ENCODE measurements around the gene SUV39H1.

DNA sequence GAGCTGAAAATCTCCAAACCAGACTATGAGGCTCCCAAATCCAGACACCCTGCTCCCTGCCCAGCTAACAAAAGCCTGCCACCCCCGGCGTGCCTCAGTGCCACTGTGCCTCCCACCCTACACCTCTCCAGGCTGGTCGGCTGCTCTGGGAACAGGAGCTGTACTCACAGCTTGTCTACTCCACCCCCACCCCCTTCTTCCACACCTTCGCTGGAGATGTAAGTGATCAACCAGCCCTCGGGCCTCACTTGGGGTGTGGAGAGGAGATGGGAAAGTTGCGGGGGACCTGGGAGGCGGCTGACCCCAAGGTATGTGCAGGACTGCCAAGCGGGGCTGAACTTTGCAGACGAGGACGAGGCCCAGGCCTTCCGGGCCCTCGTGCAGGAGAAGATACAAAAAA, 11.1 kb upstream of the SUV39H1 start:
- TF ChIP-seq EZH2 (IDR thresholded peaks at IDR 0.05; ENCODE audit: insufficient read depth, poor library complexity, severe bottlenecking) (no peak), EZH2phosphoT487 (IDR thresholded peaks at IDR 0.05; ENCODE audit: insufficient read depth, low read depth) (no peak)
